Kidney glomerular epithelial cell (primary cell): ENCODE results near the gene PIWIL1.
A peak's percentile ranks its signal among the peaks of the same experiment; 100 is the strongest.

Experiments used
- DNase-seq: peaks from one replicate; lab custom pipeline; 2025; lab: John Stamatoyannopoulos, UW

Gene PIWIL1

DNA sequence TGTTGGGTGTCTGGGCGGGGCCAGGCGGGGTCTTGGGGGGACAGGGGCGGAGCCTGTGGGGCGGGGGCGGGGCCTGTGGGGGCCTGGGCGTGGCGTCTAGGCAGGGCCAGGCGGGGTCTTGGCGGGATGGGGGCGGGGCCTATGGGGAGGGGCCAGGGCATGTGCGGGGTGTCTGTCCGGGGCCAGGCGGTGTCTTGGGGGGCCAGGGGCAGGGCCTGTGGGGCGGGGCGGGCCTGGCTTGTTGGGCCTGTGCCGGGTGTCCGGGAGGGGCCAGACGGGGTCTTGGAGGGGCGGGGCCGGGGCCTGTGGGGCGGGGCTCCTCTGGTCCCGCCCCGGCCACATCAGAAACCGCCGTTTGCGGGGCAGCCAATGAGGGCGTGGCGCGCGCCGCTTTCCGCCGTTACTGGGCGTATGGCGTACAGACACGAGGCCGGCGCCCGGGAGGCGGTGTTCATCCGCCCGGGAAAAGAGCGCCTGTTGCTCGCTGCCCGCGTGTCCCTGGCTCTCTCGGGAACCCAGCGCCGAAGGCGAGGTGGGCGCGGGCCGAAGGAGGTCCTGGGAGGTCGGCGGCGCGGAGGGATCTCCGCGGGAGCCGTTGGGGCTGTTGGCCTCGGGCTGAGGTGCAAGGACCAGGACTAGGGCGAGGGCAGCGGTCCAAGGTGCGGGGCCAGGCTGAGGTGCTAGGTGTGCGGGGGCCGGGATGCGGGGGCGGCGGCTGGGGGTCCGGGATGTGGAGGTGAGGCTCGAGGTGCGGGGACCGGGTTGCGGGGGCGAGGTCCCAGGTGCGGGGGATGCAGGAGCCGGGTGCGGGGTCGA lies at the start of gene PIWIL1:
TSS of gene PIWIL1 (plus strand) at position 400 of the 816 bp plus-strand sequence. CDS start 4,705 bp downstream, outside the sequence.
- DNase-seq, result no peak

DNA sequence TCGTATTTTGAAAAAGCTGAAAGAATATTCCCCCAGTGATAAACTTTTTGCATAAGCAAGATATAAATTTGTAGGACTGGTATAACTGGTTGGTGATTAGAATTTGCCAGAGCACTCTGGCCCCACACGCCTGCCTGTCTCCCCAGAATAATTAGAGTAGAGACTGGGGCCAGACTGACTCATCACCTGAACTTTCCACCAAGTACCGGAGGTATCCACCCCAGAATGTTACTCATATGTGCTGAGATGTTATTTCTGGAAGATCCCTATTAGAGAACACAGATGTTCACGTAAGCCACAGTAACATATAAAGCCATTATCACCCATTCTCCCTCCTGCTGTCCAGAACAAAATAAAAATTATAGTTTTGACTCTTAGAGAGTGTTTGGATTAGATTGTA lies 49.5 kb upstream of the PIWIL1 start:
- DNase-seq, result no peak

DNA sequence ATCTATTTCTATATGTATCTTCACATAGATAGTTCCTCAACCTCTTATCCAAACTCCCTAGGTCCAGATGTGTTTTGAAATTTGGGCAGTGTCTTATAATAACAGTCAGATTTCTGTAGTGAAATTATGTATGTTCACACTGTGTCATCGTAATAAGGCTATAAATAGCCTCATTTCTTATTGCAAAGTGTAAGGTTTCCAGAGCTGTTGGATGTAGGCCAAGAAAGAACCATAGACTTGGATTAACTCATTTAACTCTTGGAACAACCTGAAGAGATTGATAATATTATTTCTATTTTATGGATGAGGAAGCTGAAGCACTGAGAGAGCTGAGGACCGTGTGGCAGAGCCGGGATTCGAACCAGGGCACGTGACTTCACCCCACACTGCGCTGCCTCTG lies 49.0 kb upstream of the PIWIL1 start:
- DNase-seq, result no peak

DNA sequence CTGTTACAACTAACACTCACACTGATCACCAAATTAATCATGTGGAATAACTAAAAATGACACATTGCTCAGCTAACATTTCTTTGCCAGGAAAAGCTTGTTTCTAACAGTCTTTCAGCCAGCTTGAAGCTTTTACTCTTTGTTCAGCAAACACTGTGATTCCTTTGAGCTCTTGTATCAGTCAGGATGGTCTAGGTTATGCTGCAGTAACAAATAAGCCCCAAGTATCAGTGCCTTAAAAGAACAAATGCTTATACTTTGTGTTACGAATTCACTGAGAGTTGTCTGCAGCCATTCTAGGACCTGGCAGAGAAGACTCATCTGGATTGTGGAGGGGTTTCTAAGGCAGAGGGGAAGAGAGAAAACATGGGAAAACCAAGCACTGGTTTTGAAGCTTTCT lies 47.6 kb upstream of the PIWIL1 start:
- no peak for DNase-seq

DNA sequence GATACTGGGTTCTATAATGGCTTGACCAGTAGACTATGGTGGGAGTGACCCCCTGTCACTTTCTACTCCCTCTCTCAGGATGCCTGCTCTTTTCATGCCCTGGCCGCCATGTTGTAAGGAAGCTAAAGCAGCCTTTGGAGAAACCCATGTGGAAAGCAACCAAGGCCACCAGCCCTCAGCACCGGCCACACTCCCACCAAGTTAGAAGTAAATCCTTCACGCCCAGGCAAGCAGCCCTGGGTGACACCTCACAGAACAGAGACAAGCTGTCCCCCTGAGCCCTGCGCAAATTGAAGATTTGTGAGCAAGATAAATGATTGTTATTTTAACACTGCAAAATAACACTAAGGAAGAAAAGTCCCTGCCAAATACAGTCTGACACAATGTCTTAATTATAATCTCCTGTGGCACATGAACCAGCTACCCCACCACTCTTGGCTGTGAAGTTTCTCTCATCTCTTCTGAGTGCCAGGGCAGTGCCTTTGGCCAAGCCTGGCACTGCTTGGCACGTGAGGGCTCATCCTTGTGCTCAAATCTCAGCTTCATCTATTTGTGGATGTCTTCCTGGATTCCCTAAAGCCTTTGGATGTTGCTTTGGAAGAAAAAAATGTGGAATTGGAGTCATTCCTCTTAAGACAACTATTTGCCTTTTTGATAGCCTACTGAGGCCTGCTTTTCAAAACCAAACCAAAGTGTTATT lies 39.2 kb upstream of the PIWIL1 start:
- no peak for DNase-seq

DNA sequence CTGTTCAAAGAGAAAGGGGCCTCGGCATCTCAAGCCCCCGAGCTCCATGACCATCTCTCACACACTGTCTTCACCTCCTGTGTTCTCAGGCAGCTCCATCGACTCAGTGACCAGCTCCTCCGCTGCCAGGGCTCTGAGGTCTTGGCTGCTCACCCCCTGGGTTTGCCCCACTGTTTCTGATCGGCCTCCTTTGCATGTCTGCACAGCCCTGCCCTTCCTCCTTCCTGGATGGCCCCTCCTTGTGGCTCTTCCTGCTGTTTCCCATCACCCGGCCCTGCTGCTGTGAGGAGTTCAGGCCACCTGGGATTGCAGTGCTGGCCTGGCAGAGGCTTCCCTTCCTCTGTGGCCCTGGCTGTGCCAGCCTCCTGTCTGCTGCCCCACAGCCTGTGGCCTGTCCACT lies 38.1 kb upstream of the PIWIL1 start:
- no peak for DNase-seq

DNA sequence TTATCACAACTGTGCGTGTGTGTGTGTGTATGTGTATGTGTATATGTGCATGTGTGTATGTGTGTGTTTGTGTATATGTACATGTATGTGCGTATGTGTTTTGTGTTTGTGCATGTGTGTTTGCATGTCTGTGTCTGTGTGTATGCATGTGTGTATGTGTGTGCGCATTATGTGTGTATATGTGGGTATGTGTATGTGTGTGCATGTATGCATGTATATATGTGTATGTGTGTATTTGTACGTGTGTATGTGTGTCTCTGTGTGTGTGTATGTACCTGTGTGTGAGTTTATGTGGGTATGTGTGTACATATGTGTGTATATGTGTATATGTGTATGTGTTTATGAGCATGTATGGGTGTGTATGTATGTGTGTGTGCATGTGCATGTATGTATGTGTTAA lies 37.6 kb upstream of the PIWIL1 start:
- DNase-seq, result no peak

DNA sequence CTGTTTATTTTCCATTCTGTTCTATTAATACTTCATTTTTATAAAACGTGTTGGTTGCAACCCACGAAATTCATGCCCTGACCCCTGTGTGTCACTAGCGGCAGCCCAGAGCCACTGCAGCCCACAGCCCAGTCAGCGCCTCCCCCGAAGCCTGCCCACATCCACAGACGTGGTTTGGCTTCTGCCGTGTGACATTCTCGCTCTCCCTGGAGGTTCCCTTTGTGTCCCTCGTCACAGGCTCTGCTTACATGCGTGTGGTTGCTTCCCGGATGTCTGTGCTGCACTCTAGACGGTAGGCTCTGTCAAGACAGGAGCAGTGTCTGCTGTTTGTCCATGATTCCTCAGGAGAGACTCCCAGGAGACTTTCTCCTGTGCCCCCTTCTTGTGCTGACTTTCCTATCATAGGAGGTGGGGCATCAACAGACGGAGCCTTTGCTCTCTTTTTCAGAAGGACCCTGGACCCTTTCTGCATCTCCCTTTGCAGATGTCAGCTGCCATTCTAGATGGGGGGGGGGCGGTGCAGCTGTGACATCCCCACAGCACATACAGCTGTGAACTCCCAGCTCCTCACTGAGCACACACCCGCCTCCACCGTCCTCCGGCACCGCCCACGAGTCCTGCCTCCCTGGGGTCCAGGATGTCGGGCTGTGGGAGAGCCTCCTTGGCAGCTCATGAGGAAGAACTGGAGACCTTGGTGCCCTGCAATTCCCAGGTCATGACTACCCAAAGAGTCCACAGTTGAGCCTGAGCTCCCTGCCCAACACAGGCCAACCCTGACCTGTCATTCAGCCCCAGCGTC lies 36.8 kb upstream of the PIWIL1 start:
- no peak for DNase-seq

DNA sequence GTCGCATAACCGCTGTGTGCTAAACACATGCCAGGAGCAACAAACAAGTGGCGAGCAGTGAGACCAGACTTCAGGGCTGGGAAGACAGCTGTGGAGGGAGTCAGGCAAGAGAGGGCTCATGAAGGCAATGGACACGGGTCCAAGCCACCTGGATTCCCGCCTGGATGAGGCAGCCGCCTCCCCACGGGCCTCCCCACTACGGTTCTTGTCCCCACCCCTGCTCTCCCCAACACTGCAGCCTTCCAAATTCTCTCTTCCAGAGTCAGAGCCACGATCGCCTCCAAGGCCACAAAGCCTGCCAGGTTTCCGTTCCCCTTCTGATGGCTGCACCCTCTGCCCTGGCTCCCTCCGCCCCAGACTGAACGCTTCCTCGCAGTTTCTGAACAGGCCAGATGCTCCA lies 36.1 kb upstream of the PIWIL1 start:
- DNase-seq, result no peak

DNA sequence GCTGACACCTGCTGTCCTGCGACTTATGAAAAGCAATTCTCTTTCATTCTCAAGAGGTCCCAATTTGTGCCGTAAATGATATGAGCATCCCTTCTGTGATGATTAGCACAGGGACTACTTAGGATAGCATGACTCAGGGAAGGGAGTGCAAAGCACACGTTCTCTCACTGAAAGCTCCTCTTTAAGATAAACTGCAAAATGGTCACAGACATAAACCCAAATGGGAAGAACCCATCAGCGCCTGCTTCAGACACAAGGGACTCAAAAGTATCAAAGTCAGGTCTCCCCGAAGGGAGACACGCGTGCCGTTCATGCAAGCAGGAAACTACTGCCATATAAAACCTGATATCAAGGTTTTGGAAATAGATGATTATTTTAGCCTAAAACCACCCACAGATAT lies 33.9 kb upstream of the PIWIL1 start:
- no peak for DNase-seq

DNA sequence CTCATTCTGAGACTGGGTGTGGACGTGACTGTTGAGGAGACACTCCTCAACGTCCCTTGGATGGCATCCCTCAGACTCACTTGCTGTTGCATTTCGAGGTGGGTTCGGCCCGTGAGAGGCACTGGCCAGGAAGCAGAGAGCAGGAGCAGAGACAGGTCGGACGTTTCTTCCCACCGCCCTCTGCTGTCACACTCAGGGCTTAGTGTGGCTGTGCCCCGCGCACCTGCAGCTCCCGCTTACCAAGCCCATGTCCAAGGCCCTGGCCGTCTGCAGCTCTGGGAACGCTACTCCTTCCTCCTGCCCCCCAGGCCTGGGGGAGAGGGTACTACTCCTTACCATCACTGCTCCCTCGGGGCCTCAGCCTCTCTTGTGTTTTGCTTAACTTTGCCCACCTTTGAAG lies 29.8 kb upstream of the PIWIL1 start:
- DNase-seq, result no peak

DNA sequence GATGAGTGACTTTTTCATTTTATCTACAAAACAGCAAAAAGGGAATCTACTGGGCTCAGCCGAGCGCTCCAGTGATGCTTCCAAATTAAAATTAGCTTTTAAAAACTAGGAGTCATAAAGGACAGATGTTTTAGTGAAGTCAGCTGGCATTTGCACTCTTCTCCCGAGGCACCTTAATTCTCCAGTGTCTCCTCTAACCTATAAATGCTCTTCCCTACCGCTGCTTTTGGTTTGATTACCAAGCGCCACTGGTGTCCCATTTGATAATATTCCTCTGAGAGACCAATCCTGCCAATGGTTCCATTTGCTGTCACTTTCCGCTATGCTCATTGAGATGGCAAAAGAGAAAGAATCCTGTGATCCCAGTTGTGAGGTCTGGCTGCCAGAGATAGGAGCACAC lies 29.3 kb upstream of the PIWIL1 start:
- DNase-seq, result no peak

DNA sequence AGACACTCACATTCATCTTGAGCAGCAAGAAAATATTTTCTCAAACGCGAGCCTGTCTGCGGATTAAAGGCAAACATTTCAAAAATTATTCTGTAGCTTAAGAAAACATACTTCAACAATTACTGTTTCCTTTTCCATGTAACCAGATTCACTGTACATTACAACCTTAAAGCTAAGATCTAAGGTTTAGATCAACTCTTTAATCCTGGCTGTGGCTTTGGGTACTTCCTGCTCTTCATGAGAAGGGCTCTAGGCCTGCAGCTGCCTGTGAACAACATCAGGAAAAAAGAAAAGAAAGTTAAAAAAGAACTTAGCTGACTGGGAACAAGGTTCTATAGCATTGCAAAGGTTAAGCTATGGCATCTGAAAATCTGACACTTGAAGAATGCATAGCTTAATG lies 21.4 kb upstream of the PIWIL1 start:
- no peak for DNase-seq

DNA sequence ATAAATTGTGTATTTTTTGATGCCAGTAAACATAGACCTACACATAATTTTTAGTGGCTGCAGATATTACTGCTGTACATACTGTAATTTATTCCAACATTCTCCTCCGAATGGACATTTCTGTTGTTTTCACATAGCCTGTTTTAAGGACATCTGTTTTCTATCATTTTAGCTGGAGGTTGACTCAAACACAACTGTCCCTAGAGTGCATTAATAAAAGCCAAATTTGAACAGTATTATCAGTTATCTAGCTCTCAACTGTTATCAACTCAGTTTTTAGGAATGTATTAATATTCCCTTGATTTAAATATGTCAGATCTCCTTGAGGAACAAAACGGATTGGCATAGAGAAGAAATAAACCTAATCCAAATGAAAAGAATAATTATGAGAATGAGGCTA lies 17.2 kb upstream of the PIWIL1 start:
- DNase-seq, result no peak

DNA sequence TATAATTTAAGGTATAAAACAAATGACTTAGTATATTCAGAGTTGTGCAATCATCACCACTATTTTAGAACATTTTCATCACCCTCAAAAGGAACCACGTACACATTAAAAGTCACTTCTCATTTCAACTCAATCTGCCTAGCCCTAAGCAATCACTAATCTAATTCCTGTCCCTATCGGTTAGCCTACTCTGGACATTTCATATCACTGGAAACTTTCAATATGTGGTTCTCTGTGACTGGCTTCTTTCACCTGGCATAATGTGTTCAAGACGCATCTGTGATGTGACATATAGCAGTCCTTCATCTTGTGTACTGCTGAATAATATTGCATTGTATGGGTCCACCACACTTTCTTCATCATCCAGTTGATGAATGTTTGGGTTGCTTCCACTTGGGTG lies 15.4 kb upstream of the PIWIL1 start:
- DNase-seq, result no peak

DNA sequence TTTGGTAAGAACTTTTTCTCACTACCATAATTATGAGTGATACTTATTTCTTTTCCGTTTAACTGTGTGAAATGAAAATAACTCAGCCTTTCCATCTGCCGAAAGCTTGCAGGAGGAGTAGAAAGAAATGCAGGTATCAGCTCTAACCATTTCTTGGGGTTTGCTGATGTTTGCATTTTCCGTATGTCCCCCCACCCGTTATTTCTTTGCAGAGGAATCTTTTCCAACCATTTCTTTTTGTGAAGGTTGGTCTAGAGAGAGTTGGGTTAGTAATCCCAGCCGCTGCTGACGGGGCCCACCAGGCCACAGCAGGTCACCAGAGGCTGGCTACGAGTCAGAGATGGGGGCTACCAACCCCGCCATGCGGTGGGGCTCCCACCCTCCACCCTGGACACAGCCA lies 7.0 kb upstream of the PIWIL1 start:
- no peak for DNase-seq

DNA sequence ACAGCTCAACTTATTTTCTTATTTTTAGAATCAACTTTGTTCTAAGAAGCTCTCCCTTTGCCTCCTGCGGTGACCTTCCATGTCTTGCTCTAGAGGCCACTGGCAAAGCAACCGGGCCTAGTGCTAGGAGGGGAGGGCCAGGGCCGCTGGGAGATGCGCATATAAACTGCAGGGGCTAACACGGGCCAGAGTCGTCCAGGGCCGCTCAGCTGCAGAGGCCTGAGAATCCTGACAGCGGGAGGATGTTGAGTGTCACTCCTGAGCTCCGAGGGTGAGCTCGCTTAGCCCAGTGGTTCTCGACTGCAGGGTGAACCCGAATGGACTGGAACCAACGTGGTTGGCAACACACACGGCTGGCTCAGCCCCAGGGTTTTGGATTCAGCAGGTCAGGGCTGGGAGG lies 6.5 kb upstream of the PIWIL1 start:
- no peak for DNase-seq

DNA sequence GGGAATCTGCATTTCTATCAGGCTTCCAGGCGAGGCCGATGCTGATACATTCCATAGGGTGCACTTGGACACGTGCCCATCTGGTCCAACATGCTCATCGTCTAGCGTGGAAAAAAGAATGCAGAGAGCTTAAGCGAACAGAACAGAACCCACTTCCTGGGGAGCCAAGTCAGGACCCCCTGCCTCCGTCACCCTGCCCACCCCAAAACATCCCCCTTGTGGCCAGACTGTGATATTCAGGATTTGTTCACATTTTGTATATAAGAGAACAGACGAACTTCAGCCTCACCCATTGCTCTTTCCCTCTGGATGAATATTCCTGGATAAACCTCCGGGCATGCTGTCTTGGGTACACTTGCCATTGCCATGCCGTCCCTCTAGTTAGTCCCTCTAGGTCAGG lies 4.3 kb upstream of the PIWIL1 start:
- no peak for DNase-seq

DNA sequence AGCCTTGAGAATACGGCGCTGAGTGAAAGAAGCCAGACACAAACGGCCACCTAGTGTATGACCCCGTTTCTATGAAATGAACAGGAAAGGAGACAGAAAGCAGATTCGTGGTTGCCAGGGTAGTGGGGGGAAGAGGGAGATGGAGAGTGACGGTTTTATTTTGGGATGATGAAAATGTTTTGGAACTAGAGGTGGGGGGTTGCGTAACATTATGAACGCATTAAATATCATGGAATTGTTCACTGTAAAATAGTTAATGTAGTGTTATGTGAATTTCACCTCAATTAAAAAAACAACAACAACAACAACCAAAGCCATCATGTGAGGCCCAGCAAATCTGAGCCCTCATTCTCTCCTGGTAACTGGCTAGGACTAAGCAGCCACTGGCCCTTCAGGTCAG lies 3.3 kb upstream of the PIWIL1 start:
- DNase-seq, result no peak

DNA sequence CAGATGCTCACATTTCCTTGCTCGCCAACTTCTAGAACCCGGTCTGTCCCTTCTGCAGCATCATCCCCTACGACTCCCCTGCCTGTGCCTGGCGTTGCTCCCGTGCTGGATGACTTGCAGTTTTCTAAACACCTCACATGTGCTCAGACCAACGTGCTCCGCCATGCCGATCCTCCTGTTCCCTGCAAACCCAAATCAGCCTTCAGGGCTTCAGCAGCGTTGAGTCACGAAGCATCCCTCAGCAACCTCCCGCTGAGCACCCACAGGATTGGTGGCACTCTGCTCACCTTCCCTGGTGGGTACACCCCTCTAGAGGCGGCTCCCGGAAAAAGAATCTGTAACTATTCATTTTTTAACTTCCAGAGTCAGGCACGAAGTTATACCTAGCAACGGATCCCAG lies 2.8 kb upstream of the PIWIL1 start:
- DNase-seq, result no peak

DNA sequence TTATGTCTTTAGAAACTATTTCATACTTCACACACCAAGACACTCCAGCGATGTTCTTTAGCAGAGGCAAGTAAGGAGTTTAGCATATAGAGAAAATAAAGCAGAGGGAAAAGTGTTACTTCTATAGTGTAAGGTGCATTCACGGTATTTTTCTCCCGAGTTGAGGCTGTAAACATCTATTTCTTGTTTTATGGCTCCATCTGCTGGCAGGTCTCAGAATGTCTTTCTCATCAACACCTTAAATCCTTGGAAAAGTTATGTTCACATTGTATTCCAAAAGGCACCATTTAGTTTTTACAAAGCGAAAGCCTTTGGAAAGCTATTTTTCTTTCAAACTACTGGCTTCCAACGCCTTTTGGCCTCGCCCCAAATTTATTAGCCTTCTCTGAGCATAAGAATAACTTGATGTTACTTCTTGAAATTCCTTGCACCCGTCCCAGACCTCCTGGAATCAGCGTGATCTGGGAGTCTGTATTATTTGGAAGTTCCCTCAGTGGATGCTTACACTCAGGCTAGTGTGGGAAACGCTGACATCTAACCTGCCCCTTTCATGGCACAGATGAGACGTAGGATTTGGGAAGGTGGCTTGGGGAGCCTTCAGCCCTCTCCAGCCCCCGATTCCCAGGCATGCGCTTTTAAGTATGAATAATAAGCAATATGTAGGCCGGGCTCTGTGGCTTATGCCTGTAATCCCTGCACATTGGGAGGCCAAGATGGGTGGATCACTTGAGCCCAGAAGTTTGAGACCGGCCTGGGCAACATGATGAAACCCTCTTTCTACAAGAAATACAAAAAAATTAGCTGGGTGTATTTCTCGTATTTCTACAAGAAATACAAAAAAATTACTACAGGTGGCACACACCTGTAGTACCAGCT lies 1.9 kb upstream of the PIWIL1 start:
- DNase-seq, result peak; percentile 62
